H9 (cell line): ENCODE results near the gene TPPP. TPM values are rescaled to one million over a fixed set of nuclear protein-coding genes. Genes with fewer than 3 reads are reported as not detected.

Source experiments
- DNase-seq: peaks from one replicate; pipeline ENCODE4 v3.0.0-alpha.2; 2017
- H2AFZ ChIP-seq: one replicate; pipeline ENCODE4 v1.6.1; 2013; ENCODE audit warnings: mild to moderate bottlenecking, low read length, control low read depth, moderate library complexity
- H2AK5ac ChIP-seq: 2 replicates; pipeline ENCODE4 v1.6.1; 2013; ENCODE audit warnings: low read length, control low read depth, mixed read lengths; ENCODE audit not compliant: insufficient read length
- H2BK120ac ChIP-seq: one replicate; pipeline ENCODE4 v1.6.1; 2013; ENCODE audit warnings: low read depth, mild to moderate bottlenecking, low read length, control low read depth, inconsistent platforms; ENCODE audit not compliant: poor library complexity, severe bottlenecking
- H2BK12ac ChIP-seq: 2 replicates; pipeline ENCODE4 v1.6.1; 2013; ENCODE audit warnings: low read length, control low read depth, mixed read lengths, low read depth; ENCODE audit not compliant: insufficient read length
- H2BK15ac ChIP-seq: 2 replicates; pipeline ENCODE4 v1.6.1; 2013; ENCODE audit warnings: low read depth, low read length, control low read depth
- H2BK20ac ChIP-seq: one replicate; pipeline ENCODE4 v1.6.1; 2013; ENCODE audit warnings: low read depth, mild to moderate bottlenecking, low read length, control low read depth, inconsistent platforms; ENCODE audit not compliant: poor library complexity, severe bottlenecking
- H2BK5ac ChIP-seq: 2 replicates; pipeline ENCODE4 v1.6.1; 2013; ENCODE audit warnings: low read length, control low read depth, mixed read lengths; ENCODE audit not compliant: insufficient read length
- H3K14ac ChIP-seq: 2 replicates; pipeline ENCODE4 v1.6.1; 2013; ENCODE audit warnings: low read length, control low read depth; ENCODE audit not compliant: insufficient read depth
- H3K18ac ChIP-seq: 2 replicates; pipeline ENCODE4 v1.6.1; 2013; ENCODE audit warnings: low read depth, mild to moderate bottlenecking, mixed read lengths, low read length, control low read depth; ENCODE audit not compliant: insufficient read length
- H3K23ac ChIP-seq: 2 replicates; pipeline ENCODE4 v1.6.1; 2013; ENCODE audit warnings: low read length, control low read depth, mixed read lengths, low read depth; ENCODE audit not compliant: insufficient read length
- H3K23me2 ChIP-seq: 2 replicates; pipeline ENCODE4 v1.6.1; 2013; ENCODE audit warnings: low read depth, mild to moderate bottlenecking, mixed read lengths, low read length, control low read depth; ENCODE audit not compliant: insufficient read length, poor library complexity, severe bottlenecking
- H3K27ac ChIP-seq: 2 replicates; pipeline ENCODE4 v1.5.1; 2013; ENCODE audit warnings: low read length, control low read depth, mixed read lengths, low read depth; ENCODE audit not compliant: insufficient read length
- H3K27me3 ChIP-seq: 2 replicates; pipeline ENCODE4 v1.6.1; 2013; ENCODE audit warnings: low read length, control low read depth, inconsistent platforms; ENCODE audit not compliant: insufficient read depth
- H3K4ac ChIP-seq: 2 replicates; pipeline ENCODE4 v1.6.1; 2013; ENCODE audit warnings: low read depth, mild to moderate bottlenecking, control low read depth, inconsistent platforms, low read length, moderate library complexity
- H3K4me1 ChIP-seq: 2 replicates; pipeline ENCODE4 v1.6.1; 2013; ENCODE audit warnings: low read length, control low read depth, inconsistent platforms; ENCODE audit not compliant: insufficient read depth
- H3K4me2 ChIP-seq: 2 replicates; pipeline ENCODE4 v1.6.1; 2013; ENCODE audit warnings: low read length, control low read depth, mixed read lengths; ENCODE audit not compliant: insufficient read length, insufficient read depth
- H3K56ac ChIP-seq: 2 replicates; pipeline ENCODE4 v1.6.1; 2013; ENCODE audit warnings: low read depth, mild to moderate bottlenecking, mixed read lengths, low read length, control low read depth; ENCODE audit not compliant: insufficient read length
- H3K79me1 ChIP-seq: 2 replicates; pipeline ENCODE4 v1.6.1; 2013; ENCODE audit warnings: low read depth, mild to moderate bottlenecking, moderate library complexity, low read length, control low read depth, inconsistent platforms; ENCODE audit not compliant: insufficient read depth, poor library complexity, severe bottlenecking
- H3K79me2 ChIP-seq: 2 replicates; pipeline ENCODE4 v1.6.1; 2013; ENCODE audit warnings: low read length, control low read depth, inconsistent platforms; ENCODE audit not compliant: insufficient read depth
- H3K9ac ChIP-seq: 2 replicates; pipeline ENCODE4 v1.6.1; 2013; ENCODE audit warnings: low read length, control low read depth, mixed read lengths; ENCODE audit not compliant: insufficient read length; ENCODE audit errors: extremely low read depth
- H3K9me3 ChIP-seq: one replicate; pipeline ENCODE4 v1.6.1; 2013; ENCODE audit warnings: low read depth, low read length, inconsistent platforms; ENCODE audit not compliant: control insufficient read depth
- H3T11ph ChIP-seq: one replicate; pipeline ENCODE4 v1.6.1; 2013; ENCODE audit warnings: mild to moderate bottlenecking, low read length, control low read depth, inconsistent platforms
- H4K20me1 ChIP-seq: one replicate; pipeline ENCODE4 v1.6.1; 2013; ENCODE audit not compliant: control insufficient read depth, insufficient read length, insufficient read depth
- H4K5ac ChIP-seq: 2 replicates; pipeline ENCODE4 v1.6.1; 2013; ENCODE audit warnings: low read depth, mild to moderate bottlenecking, mixed read lengths, low read length, control low read depth; ENCODE audit not compliant: insufficient read length
- H4K8ac ChIP-seq: replicated peaks from 2 replicates; pipeline ENCODE4 v1.6.1; 2013; ENCODE audit warnings: low read length, control low read depth, mixed read lengths, low read depth; ENCODE audit not compliant: insufficient read length
- H4K91ac ChIP-seq: 2 replicates; pipeline ENCODE4 v1.6.1; 2013; ENCODE audit warnings: low read depth, mild to moderate bottlenecking, moderate library complexity, mixed read lengths, low read length, control low read depth; ENCODE audit not compliant: insufficient read length
- H3K27ac Mint-ChIP-seq, 3 experiments: 2 replicates in 2 of 3; 3 replicates in 1 of 3; pipeline ENCODE4 v1.8.0; 2020 to 2021; ENCODE audit warnings: mixed read lengths in 3 of 3, mild to moderate bottlenecking in 1 of 3, moderate library complexity in 1 of 3
- H3K27me3 Mint-ChIP-seq: 2 replicates; pipeline ENCODE4 v1.8.0; 2021; ENCODE audit warnings: low read depth, mild to moderate bottlenecking, moderate library complexity, mixed read lengths
- H3K36me3 Mint-ChIP-seq, 3 experiments: 2 replicates in 2 of 3; 3 replicates in 1 of 3; pipeline ENCODE4 v1.8.0; 2020 to 2021; ENCODE audit warnings: low read depth in 3 of 3, mixed read lengths in 3 of 3; ENCODE audit not compliant: insufficient read depth in 1 of 3
- H3K4me1 Mint-ChIP-seq, 2 experiments: 2 replicates each; pipeline ENCODE4 v1.8.0; 2020; ENCODE audit warnings: mixed read lengths in 2 of 2
- H3K4me3 Mint-ChIP-seq, 2 experiments: 2 replicates in 1 of 2; 3 replicates in 1 of 2; pipeline ENCODE4 v1.8.0; 2020 to 2021; ENCODE audit warnings: mild to moderate bottlenecking in 2 of 2, mixed read lengths in 2 of 2, moderate library complexity in 1 of 2
- H3K9me3 Mint-ChIP-seq, 2 experiments: 2 replicates in 1 of 2; 3 replicates in 1 of 2; pipeline ENCODE4 v1.8.0; 2020; ENCODE audit warnings: mild to moderate bottlenecking in 2 of 2, mixed read lengths in 2 of 2, moderate library complexity in 1 of 2
- CTCF ChIP-seq: fragments of 200-600 bp; sonication (generic); conservative IDR thresholded peaks from 3 replicates; pipeline ENCODE4 v1.8.0; 2021; ENCODE audit warnings: antibody characterized with exemption, mild to moderate bottlenecking
- WGBS: extraction: QIAGEN DNeasy Blood & Tissue Kit; methylation state at CpG from one replicate; pipeline ENCODE4 v1.1.7; 2013; ENCODE audit warnings: missing lambda C conversion rate, low lambda C conversion rate, mixed read lengths; ENCODE audit not compliant: insufficient read length; ENCODE audit errors: extremely low coverage; 5-methylcytosine and 5-hydroxymethylcytosine counted together
- total RNA-seq: library from RNA; stranded (reverse); gene quantifications from 2 replicates; pipeline ENCODE4 v1.2.1, GENCODE V29; 2021

TPPP gene
- total RNA-seq, 1 experiment from 2014 or later: 0.44 TPM

GRCh38 chr5:645421-645820, 47.7 kb downstream of the TPPP start:
- Histone ChIP-seq H3T11ph (no peak overlapping the region), H3K79me2 (no peaks in the 10 kb centered on the region), H4K5ac (no peak overlapping the region), H3K23ac (no peak overlapping the region), H3K27ac (no peak overlapping the region), H2BK20ac (no peak overlapping the region), H2BK5ac (no peak overlapping the region), H3K4ac (no peak overlapping the region), H2AFZ (no peak overlapping the region), H3K27me3 (no peaks in the 10 kb centered on the region), H2BK12ac (no peak overlapping the region), H3K14ac (no peak overlapping the region), H3K23me2 (no peaks in the 10 kb centered on the region), H3K56ac (no peak overlapping the region), H4K20me1 (no peaks in the 10 kb centered on the region), H4K91ac (no peak overlapping the region), H4K8ac (no peak overlapping the region), H2AK5ac (no peak overlapping the region), H3K4me1 (no peaks in the 10 kb centered on the region), H2BK15ac (no peak overlapping the region), H3K9ac (no peak overlapping the region), H2BK120ac (no peak overlapping the region), H3K4me2 (no peak overlapping the region), H3K9me3 (peaks cover 35% of the 10 kb centered on the region), H3K79me1 (no peaks in the 10 kb centered on the region), H3K18ac (no peak overlapping the region)
- WGBS: no CpG with 5 or more reads among the region's 13 CpGs
- DNase-seq: no peak
- no peak for TF ChIP-seq CTCF
- Mint-ChIP-seq H3K27me3 (no peaks in the 10 kb centered on the region), H3K36me3 (peaks cover 15 to 30% (median 23%) of the 10 kb centered on the region in 3 experiments), H3K4me1 (no peaks in the 10 kb centered on the region), H3K27ac (no peak overlapping the region), H3K9me3 (no peaks in the 10 kb centered on the region; a peak in 1 of 5 replicates), H3K4me3 (no peak overlapping the region)
